ENCODE data around the gene CCDC122.

GRCh38 chr13:43884222-43884621 is 4.7 kb upstream of the CCDC122 start:
- TF ChIP-seq CTCF (conservative IDR thresholded peaks at IDR 0.05) (no peak), EZH2 (IDR thresholded peaks at IDR 0.05; ENCODE audit: low read depth) (no peak)
